CD4-positive, alpha-beta T cell treated with Interleukin-17A for 4 hours (primary cell): ENCODE results near the gene PMEL.

Source experiments
- DNase-seq: peaks from one replicate; pipeline ENCODE4 v3.0.0-alpha.2; 2020; ENCODE audit warnings: mixed read lengths

PMEL gene

DNA sequence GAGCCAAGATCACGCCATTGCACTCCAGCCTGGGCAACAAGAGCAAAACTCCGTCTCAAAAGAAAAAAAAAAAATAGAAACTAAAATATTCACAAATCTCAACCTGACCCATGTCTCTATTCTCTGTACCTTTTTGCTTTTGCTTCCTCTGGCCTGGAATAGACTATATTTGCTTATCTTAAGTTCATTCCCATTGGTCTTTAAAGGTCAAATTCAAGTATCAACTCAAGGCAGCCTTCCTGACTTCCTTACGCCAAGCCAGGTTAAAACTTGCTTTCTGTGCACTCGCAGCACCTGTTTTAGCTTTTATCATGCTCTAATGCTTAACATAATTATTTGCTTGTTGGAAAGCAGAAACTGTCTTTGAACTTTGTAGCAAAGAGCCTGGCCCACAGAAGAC is 52.9 kb downstream of the PMEL start:
- DNase-seq, result no peak

DNA sequence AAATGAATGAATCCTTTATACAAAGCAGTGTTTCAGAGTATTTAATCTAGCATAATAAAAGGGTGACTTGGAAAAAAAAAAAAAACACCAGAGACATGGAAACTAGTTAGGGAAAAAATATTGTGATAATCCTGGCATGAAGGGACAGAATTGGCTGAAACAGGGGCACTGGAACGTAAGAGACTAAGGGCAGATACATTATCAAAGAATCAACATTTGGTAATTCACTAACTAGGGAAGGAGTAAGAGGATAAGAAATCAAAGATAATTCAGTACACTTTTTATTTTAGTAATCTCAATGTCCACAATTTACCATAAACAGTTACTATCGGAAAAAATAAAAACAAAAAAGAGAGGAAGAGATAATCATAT is 56.3 kb downstream of the PMEL start:
- DNase-seq, result no peak

DNA sequence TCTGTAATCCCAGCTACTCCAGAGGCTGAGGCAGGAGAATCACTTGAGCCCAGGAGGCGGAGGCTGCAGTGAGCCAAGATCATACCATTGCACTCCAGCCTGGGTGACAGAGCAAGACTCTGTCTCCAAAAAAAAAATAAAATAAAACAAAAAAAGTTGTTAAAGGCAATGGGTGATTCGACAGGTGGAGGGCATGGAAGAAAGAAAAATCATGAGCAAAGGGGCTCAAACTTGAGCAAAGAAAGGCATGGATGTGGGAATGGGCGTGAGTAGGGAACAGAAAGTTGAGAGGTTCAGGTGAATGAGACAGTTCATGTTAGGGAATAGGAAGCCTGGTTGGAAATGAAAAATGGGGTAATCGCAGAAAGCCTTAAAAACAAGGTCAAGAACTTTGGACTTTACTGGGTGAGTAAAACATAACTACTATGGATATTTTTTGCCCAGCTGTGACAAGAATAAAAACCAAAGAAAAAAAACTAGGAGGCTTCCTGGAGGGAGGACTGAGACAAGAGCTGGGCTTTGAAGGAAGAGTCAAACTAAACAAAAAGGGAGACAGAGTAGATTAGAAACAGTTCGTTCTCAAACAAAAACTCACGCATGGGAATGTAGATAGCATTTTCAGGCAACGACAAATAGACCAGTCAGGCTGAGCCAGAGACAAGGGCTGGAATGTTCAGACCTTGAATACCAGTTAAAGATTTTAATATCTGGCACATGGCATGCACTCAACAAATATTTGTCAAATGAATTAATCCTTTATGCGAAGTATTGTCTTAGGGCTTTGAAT is 56.9 kb downstream of the PMEL start:
- DNase-seq, result no peak

DNA sequence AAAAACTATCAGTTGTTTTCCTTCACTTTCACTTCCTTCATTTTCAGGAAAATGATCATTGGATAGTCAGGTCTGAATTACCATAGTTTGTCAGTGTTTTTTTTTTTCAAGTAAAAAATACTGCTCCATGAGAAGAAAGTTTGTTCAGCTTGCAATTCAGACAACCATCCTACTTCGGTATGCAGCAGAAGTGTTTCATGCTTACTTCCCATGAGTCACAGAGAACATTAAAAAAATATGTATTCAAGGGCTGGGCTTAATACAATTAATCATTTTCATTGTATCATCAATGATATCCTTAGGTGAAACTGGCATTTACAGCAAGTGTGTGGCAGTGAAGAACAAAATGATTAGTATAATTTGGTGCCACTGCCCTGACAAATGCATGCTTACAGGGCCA is 59.8 kb downstream of the PMEL start:
- DNase-seq, result no peak
